SK-N-SH (cell line): ENCODE results near the gene B4GALNT1.

Source experiments
- CTCF ChIP-seq: fragments of 200-600 bp; sonication (generic); IDR thresholded peaks from 2 replicates; pipeline ENCODE4 v1.6.1; 2017; ENCODE audit warnings: antibody characterized with exemption, mild to moderate bottlenecking, moderate library complexity
- ELF1 ChIP-seq: IDR thresholded peaks from 2 replicates; pipeline ENCODE4 v1.4.0; 2012
- EP300 ChIP-seq, 2 experiments: IDR thresholded peaks; 2 replicates each; pipeline versions ENCODE4 v1.4.0 to v1.6.1; 2012; ENCODE audit warnings: borderline replicate concordance in 1 of 2, low read depth in 1 of 2, low read length in 1 of 2
- JUND ChIP-seq: IDR thresholded peaks from 2 replicates; pipeline ENCODE4 v1.4.0; 2012
- MAX ChIP-seq: IDR thresholded peaks from 2 replicates; pipeline ENCODE4 v1.4.0; 2012; ENCODE audit warnings: low read depth
- MEF2A ChIP-seq: IDR thresholded peaks from 2 replicates; pipeline ENCODE4 v1.4.0; 2012; ENCODE audit warnings: low read depth, borderline replicate concordance
- MXI1 ChIP-seq: IDR thresholded peaks from 2 replicates; pipeline ENCODE4 v1.6.1; 2012; ENCODE audit warnings: mild to moderate bottlenecking, low read depth, low read length, improper control_type of control experiment
- PBX3 ChIP-seq: IDR thresholded peaks from 2 replicates; pipeline ENCODE4; 2012
- POLR2AphosphoS5 ChIP-seq: IDR thresholded peaks from 2 replicates; pipeline ENCODE4 v1.6.1; 2012; ENCODE audit warnings: low read depth, low read length
- TAF1 ChIP-seq: IDR thresholded peaks from 2 replicates; pipeline ENCODE4 v1.6.1; 2012; ENCODE audit warnings: low read depth, mild to moderate bottlenecking, low read length, moderate library complexity, borderline replicate concordance
- TEAD4 ChIP-seq: IDR thresholded peaks from 2 replicates; pipeline ENCODE4 v1.4.0; 2012; ENCODE audit warnings: mild to moderate bottlenecking, borderline replicate concordance; ENCODE audit not compliant: insufficient read depth
- YY1 ChIP-seq: IDR thresholded peaks from 2 replicates; pipeline ENCODE4 v1.4.0; 2012; ENCODE audit warnings: low read depth, mild to moderate bottlenecking

- TF ChIP-seq CTCF (peak; percentile 88), MAX (no peak), YY1 (no peak), MEF2A (no peak), JUND (no peak), POLR2AphosphoS5 (no peak), TEAD4 (no peak), PBX3 (no peak), EP300 (IDR thresholded peaks at IDR 0.05; ENCODE audit: borderline replicate concordance in 1 of 2, low read depth in 1 of 2, low read length in 1 of 2) (no peak), MXI1 (no peak), TAF1 (no peak), ELF1 (no peak)
Measured at GRCh38 chr12:57621497-57622292, 11.3 kb downstream of the B4GALNT1 start.
